ENCODE results near the gene TFDP1.

The TFDP1 gene

DNA sequence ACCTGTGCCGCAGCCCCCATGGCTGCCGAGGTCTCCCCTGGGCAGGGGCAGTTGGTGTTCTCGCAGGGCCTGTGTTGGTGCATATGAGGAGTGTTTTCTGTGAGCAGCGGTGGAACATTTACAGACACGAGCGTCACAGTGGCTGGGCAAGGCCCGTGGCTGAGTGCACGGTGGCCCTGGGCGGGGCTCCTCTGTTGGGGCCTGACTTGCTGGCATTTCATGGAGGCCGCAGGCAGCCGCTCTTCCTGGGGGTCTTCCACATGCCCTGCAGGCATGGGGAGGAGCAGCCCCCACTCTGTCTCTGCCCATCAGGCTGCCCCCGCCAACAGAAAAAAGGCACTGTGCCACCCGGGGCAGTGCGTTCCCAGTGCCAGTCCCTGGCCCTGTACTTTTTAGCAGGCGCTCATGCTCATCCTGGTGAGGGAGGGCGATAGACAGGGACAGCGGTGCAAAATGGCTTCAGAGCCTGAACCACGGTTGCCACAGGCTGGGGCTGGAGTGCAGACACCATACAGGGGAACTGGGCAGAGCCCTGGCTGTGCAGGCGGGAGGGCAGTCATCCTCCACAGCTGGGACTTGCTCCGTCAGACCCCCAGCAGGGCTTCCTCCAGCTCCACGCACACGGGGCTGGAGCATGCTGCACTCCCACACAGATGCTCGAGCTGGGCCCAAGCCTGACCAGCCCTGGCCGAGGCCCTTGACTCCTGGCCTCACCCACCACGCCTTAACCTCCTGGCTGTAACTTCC, 23.5 kb downstream of the TFDP1 start:
- Histone ChIP-seq H2AFZ (ENCODE audit: low read depth, low read length, severe bottlenecking) (no peak overlapping the region), H3K4me2 (ENCODE audit: low read depth, low read length, poor library complexity, severe bottlenecking) (no peak overlapping the region), H3K79me2 (ENCODE audit: insufficient read depth, low read length) (peaks cover 100% of the 10 kb centered on the region), H3F3A (ENCODE audit: insufficient read depth) (no peaks in the 10 kb centered on the region), H3K9ac (ENCODE audit: low read length) (no peak overlapping the region), H4K20me1 (ENCODE audit: low read depth, low read length) (peaks cover 8% of the 10 kb centered on the region), H3K27me3 (ENCODE audit: low read length) (no peaks in the 10 kb centered on the region), H3K9me3 (ENCODE audit: insufficient read depth, low read length) (no peaks in the 10 kb centered on the region), H3K4me3 (ENCODE audit: insufficient read depth, low read length, poor library complexity, severe bottlenecking) (no peak overlapping the region), H3K27ac (ENCODE audit: low read depth, low read length) (no peak overlapping the region), H3K36me3 (ENCODE audit: low read length) (peaks cover 7% of the 10 kb centered on the region; the same call in 1 of the 2 replicates), H3K9me2 (replicated peaks; ENCODE audit: insufficient read depth, low read length) (no peaks in the 10 kb centered on the region)
- no peak for TF ChIP-seq CTCF (IDR thresholded peaks at IDR 0.05; ENCODE audit: insufficient read depth, low read length, poor library complexity, severe bottlenecking)
- TF ChIP-seq EZH2phosphoT487 (conservative IDR thresholded peaks at IDR 0.05; ENCODE audit: low read length) = no peak

- Histone ChIP-seq H3K9ac (ENCODE audit: low read length) (no peak overlapping the region), H3K36me3 (ENCODE audit: low read length) (peaks cover 7% of the 10 kb centered on the region; the same call in 1 of the 2 replicates), H3K27ac (ENCODE audit: low read depth, low read length) (no peak overlapping the region), H3K9me2 (replicated peaks; ENCODE audit: insufficient read depth, low read length) (no peaks in the 10 kb centered on the region), H3K4me3 (ENCODE audit: insufficient read depth, low read length, poor library complexity, severe bottlenecking) (no peak overlapping the region), H3K4me2 (ENCODE audit: low read depth, low read length, poor library complexity, severe bottlenecking) (no peak overlapping the region), H4K20me1 (ENCODE audit: low read depth, low read length) (peaks cover 15% of the 10 kb centered on the region), H2AFZ (ENCODE audit: low read depth, low read length, severe bottlenecking) (no peak overlapping the region), H3K9me3 (ENCODE audit: insufficient read depth, low read length) (no peaks in the 10 kb centered on the region), H3F3A (ENCODE audit: insufficient read depth) (no peaks in the 10 kb centered on the region), H3K27me3 (ENCODE audit: low read length) (no peaks in the 10 kb centered on the region), H3K79me2 (ENCODE audit: insufficient read depth, low read length) (peaks cover 100% of the 10 kb centered on the region)
- TF ChIP-seq CTCF (IDR thresholded peaks at IDR 0.05; ENCODE audit: insufficient read depth, low read length, poor library complexity, severe bottlenecking) = no peak
- TF ChIP-seq EZH2phosphoT487 (conservative IDR thresholded peaks at IDR 0.05; ENCODE audit: low read length) = no peak
These were observed 24.5 kb downstream of the TFDP1 start for GRCh38 chr13:113608967-113609533.

DNA sequence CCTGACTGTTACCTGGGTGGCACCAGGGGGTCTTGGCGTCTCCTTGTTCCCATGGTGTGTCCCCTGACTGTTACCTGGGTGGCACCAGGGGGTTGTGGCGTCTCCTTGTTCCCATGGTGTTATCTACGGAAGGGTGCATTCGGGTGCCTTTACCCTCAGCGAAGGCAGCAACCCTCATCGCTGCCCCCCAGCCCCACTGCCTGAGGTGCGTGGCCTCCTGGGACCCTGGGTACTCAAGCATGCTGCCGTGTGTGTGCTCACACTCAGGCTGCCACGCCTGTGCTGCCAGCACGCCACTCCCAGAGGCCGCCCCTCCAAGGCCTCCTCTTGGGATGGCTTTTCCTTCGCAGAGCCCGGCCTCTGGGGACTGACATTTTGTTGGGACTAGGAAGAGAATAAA, 25.1 kb downstream of the TFDP1 start:
- H3K4me2 ChIP-seq (ENCODE audit: low read depth, low read length, poor library complexity, severe bottlenecking) = no peak overlapping the region
- peaks cover 7% of the 10 kb centered on the region for H3K36me3 ChIP-seq (ENCODE audit: low read length)
- H3K79me2 ChIP-seq (ENCODE audit: insufficient read depth, low read length) = peaks cover 100% of the 10 kb centered on the region
- H3F3A ChIP-seq (ENCODE audit: insufficient read depth) = no peaks in the 10 kb centered on the region
- TF ChIP-seq CTCF (IDR thresholded peaks at IDR 0.05; ENCODE audit: insufficient read depth, low read length, poor library complexity, severe bottlenecking) (no peak), EZH2phosphoT487 (conservative IDR thresholded peaks at IDR 0.05; ENCODE audit: low read length) (no peak)
- H3K9me2 ChIP-seq (replicated peaks; ENCODE audit: insufficient read depth, low read length) = no peaks in the 10 kb centered on the region
- no peak overlapping the region for H3K4me3 ChIP-seq (ENCODE audit: insufficient read depth, low read length, poor library complexity, severe bottlenecking)
- no peaks in the 10 kb centered on the region for H3K27me3 ChIP-seq (ENCODE audit: low read length)
- H4K20me1 ChIP-seq (ENCODE audit: low read depth, low read length) = peaks cover 15% of the 10 kb centered on the region
- no peak overlapping the region for H3K9ac ChIP-seq (ENCODE audit: low read length)
- no peak overlapping the region for H3K27ac ChIP-seq (ENCODE audit: low read depth, low read length)
- no peaks in the 10 kb centered on the region for H3K9me3 ChIP-seq (ENCODE audit: insufficient read depth, low read length)
- H2AFZ ChIP-seq (ENCODE audit: low read depth, low read length, severe bottlenecking) = no peak overlapping the region
